Measurements from ENCODE around the gene IL6ST. TPM values are rescaled to one million over a fixed set of nuclear protein-coding genes. Genes with fewer than 3 reads are reported as not detected.

IL6ST gene
- total RNA-seq, 8 experiments from 2014 or later, result 27.6 to 333 (median 68.5) TPM

DNA sequence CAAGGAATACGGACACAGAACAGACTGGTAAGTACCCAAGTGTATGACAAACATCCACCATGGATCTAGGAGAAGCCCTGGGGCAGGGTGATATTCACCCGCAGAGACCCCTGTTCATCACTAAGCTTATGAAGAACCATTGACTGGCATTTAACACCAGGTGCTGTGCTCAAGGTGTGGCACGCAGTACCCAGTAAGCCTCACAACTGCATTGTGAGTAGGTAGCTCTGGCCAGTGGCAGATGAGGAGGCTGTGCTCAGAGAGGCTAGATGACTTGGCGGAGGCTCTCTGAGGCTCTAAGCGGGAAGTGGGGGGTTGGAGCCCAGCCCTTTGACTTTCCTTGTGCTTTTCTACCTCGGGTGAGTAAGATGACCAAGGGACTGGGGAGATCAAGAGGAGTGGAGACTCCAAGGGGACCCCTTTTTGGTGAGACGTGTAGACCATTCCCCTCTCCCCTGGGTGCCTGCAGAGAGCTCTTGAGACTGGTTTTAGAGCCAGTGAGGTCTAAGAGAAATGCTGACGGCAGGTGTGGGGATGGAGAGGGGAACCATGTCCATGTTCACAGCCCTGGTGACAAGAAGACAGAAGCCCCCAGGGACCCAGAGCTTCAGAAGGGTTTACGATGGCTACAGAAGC is 70.8 kb downstream of the IL6ST start:
- 80 to 100% (median 97%) methylated on average over 1 to 5 of the region's 9 CpGs; no CpG with 5 or more reads in 4 of the 10 experiments for WGBS, 10 experiments
- H3K4me3 ChIP-seq, result no peak overlapping the region
- H3K27ac ChIP-seq, result no peak overlapping the region
- no peak for ATAC-seq (replicated peaks in 6 of 8)
- in situ Hi-C loops (cut with MboI; ENCODE audit: low pct_unique_long_range_greater_than_20kb in 2 of 9, low sequenced_read_pairs in 9 of 9, unreplicated experiment in 9 of 9), result loop anchor here in 1 of 9 experiments (25.0 kb wide), 1 partner anchor 212 kb away; the partner anchor contains the start of gene SLC38A9
- no peaks in the 10 kb centered on the region for H3K4me1 ChIP-seq (replicated peaks in 1 of 2)

DNA sequence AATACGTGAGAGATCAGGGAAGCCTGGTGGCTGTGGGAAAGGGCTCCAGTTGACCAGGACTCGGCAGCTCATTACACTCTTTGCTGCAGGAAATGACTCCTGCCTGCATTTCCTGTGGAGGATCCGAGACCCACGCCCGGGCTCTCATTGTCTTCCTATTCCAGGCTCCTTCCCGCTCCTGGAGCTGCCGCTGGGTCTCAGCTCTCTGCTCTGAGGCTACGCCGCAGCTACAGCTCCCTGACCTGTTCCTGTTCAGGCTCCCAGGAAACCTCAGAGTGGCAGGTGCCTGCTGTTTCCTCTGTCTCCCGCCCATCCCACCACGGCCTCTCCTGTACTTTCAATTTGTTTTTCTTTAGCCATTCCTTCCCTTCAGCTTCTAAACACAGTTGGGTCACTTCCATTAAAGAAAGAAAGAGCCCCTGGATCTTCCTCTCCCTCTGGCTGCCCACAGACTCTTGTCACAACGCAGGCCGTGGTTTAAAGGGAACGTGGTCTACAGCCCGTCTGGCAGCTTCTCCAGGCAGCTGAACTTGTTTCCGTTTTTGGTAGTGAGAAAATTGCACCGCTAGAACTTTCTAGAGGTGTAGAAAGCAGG is 71.5 kb downstream of the IL6ST start:
- H3K4me3 ChIP-seq, result no peak overlapping the region
- in situ Hi-C loops (cut with MboI; ENCODE audit: low pct_unique_long_range_greater_than_20kb in 2 of 9, low sequenced_read_pairs in 9 of 9, unreplicated experiment in 9 of 9), result loop anchor here in 1 of 9 experiments (25.0 kb wide), 1 partner anchor 211 kb away; the partner anchor contains the start of gene SLC38A9
- ATAC-seq (replicated peaks in 6 of 8), result peak in 2 of 8 experiments; percentile 71 to 78
- no peak overlapping the region for H3K27ac ChIP-seq
- WGBS, 10 experiments, result 0 to 90% (median 68%) methylated on average over 2 to 13 of the region's 17 CpGs; no CpG with 5 or more reads in 1 of the 10 experiments
- no peaks in the 10 kb centered on the region for H3K4me1 ChIP-seq (replicated peaks in 1 of 2)

DNA sequence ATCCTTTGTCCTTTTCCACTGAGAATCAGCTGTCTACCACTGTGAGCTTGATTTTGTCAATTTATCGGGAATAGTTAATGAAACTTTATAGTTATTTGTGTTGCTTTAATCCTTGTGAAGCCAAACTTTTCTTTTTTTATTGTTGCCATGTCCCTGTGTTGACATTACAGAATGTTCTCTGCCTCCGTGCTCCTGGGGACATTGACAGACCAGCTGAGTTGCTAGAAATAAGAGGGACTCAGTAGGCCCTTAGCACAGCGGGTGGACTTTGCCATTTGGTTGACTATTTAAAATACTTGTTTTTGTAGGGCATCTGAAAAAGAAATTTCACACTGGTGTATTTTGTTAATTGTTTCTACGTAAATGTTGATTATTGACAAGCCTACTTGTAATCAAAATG is 73.1 kb downstream of the IL6ST start:
- ATAC-seq (replicated peaks in 6 of 8), result no peak
- H3K4me3 ChIP-seq, result no peak overlapping the region
- 68 to 100% (median 81%) methylated on average over 1 to 4 of the region's 4 CpGs; no CpG with 5 or more reads in 1 of the 10 experiments for WGBS, 10 experiments
- in situ Hi-C loops (cut with MboI; ENCODE audit: low pct_unique_long_range_greater_than_20kb in 2 of 9, low sequenced_read_pairs in 9 of 9, unreplicated experiment in 9 of 9), result loop anchor here in 1 of 9 experiments (25.0 kb wide), 1 partner anchor 209 kb away; the partner anchor contains the start of gene SLC38A9
- peaks cover 0 to 6% of the 10 kb centered on the region in 2 donors for H3K4me1 ChIP-seq (replicated peaks in 1 of 2)
- no peak overlapping the region for H3K27ac ChIP-seq

DNA sequence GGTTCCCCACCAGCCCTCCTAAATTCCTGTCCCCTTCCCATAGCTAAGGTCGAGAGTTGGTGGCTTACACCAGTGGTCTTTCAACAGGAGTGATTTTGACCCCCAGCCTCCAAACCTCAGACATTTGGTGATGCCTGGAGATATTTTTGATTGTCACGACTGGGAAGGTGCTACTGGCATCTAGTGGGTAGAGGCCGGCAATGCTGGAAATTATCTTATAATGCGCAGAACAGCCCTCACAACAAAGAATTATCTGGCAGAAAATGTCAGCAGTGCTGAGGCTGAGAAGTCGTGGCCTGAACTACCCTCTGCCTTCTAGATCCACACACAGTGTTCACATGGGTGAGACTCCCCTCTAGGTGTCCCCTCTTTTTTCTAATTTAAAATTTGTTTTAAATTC is 74.0 kb downstream of the IL6ST start:
- Histone ChIP-seq H3K4me3 (no peak overlapping the region), H3K27ac (no peak overlapping the region), H3K4me1 (replicated peaks in 1 of 2) (peaks cover 0 to 6% of the 10 kb centered on the region in 2 donors)
- in situ Hi-C loops (cut with MboI; ENCODE audit: low pct_unique_long_range_greater_than_20kb in 2 of 9, low sequenced_read_pairs in 9 of 9, unreplicated experiment in 9 of 9), result loop anchor here in 1 of 9 experiments (25.0 kb wide), 1 partner anchor 208 kb away; the partner anchor contains the start of gene SLC38A9
- 20 to 86% (median 67%) methylated on average over 1 to 4 of the region's 5 CpGs; no CpG with 5 or more reads in 3 of the 10 experiments for WGBS, 10 experiments
- peak in 1 of 8 experiments; percentile 25 for ATAC-seq (replicated peaks in 6 of 8)

DNA sequence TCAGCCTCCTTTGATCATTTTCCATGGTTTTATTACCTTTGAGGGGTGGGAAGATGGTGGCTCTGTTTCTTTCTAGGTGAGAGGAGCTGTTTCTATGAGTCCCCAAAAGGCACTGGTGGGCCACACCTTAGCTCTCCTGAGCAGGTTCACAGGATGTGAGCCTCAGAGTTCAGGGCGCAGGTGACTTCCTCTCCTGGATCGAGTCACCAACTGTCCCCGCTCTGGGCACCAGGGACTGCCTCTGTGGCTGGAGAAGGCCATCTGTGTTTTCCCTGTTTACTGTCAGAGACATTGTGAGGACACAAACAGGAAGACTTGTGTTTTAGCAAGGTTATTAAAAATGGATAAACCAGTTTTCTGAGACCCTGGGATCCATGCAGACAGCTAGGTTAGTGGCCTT is 75.1 kb downstream of the IL6ST start:
- Histone ChIP-seq H3K27ac (no peak overlapping the region), H3K4me3 (no peak overlapping the region), H3K4me1 (replicated peaks in 1 of 2) (peaks cover 2 to 6% of the 10 kb centered on the region in 2 donors)
- 60 to 100% (median 98%) methylated on average over 1 to 3 of the region's 3 CpGs; no CpG with 5 or more reads in 4 of the 10 experiments for WGBS, 10 experiments
- ATAC-seq (replicated peaks in 6 of 8), result no peak
- in situ Hi-C loops (cut with MboI; ENCODE audit: low pct_unique_long_range_greater_than_20kb in 2 of 9, low sequenced_read_pairs in 9 of 9, unreplicated experiment in 9 of 9), result loop anchor here in 1 of 9 experiments (25.0 kb wide), 1 partner anchor 207 kb away; the partner anchor contains the start of gene SLC38A9

DNA sequence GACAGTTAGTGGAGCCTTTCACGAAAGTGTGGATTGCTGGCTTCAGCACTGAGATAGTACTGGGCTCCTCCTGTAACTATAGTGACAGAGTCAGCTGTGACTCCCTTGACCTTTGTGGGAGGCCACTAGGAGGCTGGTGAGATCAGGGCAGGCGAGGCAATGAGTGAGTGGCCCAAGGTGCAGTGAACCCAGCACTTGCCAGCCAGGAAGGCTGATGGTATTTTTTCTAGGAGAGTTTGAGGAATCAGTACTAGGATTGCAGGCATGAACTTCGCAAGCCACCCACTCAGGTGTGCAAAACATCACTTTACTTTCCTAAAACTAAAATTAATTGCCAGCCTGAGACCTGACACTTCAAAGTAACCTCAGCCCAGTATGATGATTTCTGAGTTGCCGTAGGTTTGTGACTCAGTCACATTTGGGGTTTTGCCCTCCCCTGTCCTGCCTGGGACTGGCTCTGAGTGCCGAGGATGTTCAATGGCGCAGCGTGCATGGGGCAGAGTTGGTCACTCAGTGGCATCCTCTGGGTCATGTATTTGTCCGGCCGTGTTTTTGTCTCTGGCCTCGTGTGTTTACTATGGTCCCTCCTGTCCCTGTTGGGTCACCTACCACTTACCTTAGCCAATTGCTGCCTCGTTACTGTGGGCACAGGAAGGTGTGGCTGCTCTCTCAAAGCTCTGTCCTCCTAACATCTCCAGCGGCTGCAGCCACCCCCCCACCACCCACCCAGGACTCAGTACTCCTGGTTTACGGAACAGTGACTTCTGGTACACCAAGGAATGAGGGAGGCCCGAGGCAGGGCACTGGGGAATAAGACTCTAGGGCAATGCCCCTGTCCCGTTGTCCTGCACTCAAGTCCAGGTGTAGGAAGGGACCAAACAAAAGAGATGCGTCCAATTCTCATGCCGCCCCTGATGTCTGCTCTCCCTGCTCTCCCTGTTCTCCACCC is 76.4 kb downstream of the IL6ST start:
- no peak overlapping the region for H3K4me3 ChIP-seq
- in situ Hi-C loops (cut with MboI; ENCODE audit: low pct_unique_long_range_greater_than_20kb in 2 of 9, low sequenced_read_pairs in 9 of 9, unreplicated experiment in 9 of 9), result loop anchor here in 1 of 9 experiments (25.0 kb wide), 1 partner anchor 206 kb away; the partner anchor contains the start of gene SLC38A9
- H3K27ac ChIP-seq, result no peak overlapping the region
- 73 to 100% (median 86%) methylated on average over 1 to 7 of the region's 17 CpGs; no CpG with 5 or more reads in 2 of the 10 experiments for WGBS, 10 experiments
- ATAC-seq (replicated peaks in 6 of 8), result peak in 4 of 8 experiments; percentile 13 to 61 (median 32)
- peaks cover 2 to 6% of the 10 kb centered on the region in 2 donors for H3K4me1 ChIP-seq (replicated peaks in 1 of 2)

DNA sequence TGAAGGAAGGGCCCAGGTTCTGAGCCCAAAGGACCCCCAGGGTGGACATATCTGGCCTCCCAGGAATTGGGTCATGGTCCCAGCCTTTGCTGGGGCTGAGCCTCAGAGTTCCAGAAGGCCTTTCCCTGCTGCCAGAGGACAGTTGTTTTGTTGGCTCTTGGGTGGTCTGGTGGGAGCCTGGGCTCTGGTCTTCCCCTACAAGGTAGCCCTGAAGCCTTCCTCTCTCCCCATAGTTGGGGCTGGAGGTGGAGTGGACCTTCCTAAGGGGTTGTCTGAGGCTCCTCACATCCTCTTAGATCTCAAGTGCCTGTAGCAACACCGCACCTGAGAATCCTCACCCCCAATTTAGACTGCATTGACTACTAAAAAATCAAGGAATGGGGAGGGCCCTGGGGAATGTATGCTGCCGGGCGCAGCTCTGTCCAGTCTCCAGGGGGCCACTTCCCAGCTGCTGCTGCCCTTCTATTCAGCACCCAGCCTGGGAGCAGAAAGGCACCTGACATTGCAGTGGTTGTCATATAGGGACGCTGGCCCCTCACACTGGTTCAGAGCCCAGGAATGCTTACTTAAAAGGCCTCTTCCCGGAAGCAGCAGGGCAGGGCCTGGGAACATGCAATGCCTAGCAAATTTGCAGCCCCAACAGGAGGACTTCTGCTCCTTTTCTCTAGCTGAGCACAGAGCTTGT is 77.2 kb downstream of the IL6ST start:
- peak in 3 of 8 experiments; percentile 2 to 63 (median 4) for ATAC-seq (replicated peaks in 6 of 8)
- in situ Hi-C loops (cut with MboI; ENCODE audit: low pct_unique_long_range_greater_than_20kb in 2 of 9, low sequenced_read_pairs in 9 of 9, unreplicated experiment in 9 of 9), result loop anchor here in 1 of 9 experiments (25.0 kb wide), 1 partner anchor 205 kb away; the partner anchor contains the start of gene SLC38A9
- WGBS, 10 experiments, result 60 to 100% (median 95%) methylated on average over 1 to 4 of the region's 5 CpGs; no CpG with 5 or more reads in 4 of the 10 experiments
- Histone ChIP-seq H3K4me3 (no peak overlapping the region), H3K4me1 (replicated peaks in 1 of 2) (peaks cover 2 to 6% of the 10 kb centered on the region in 2 donors), H3K27ac (no peak overlapping the region)

DNA sequence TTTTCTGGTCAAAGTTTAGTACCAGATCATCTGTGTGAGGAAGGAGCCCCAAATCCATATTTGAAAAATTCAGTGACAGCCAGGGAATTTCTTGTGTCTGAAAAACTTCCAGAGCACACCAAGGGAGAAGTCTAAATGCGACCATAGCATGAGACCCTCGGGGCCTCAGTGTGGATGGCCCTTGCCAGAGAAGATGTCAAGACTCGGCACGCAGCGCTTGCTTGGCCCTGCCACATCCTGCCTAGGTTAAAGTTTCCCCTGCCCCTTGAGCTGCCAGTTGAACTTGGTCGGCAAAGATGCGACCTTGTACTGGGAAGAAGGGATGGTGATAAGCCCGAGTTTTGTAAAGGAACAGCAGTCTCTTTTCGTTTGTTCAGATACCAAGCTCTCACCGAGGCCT is 77.8 kb downstream of the IL6ST start:
- in situ Hi-C loops (cut with MboI; ENCODE audit: low pct_unique_long_range_greater_than_20kb in 2 of 9, low sequenced_read_pairs in 9 of 9, unreplicated experiment in 9 of 9), result loop anchor here in 1 of 9 experiments (25.0 kb wide), 1 partner anchor 205 kb away; the partner anchor contains the start of gene SLC38A9
- no peak overlapping the region for H3K27ac ChIP-seq
- ATAC-seq (replicated peaks in 6 of 8), result no peak
- peaks cover 2 to 6% of the 10 kb centered on the region in 2 donors for H3K4me1 ChIP-seq (replicated peaks in 1 of 2)
- 50 to 100% (median 84%) methylated on average over 1 to 9 of the region's 10 CpGs; no CpG with 5 or more reads in 3 of the 10 experiments for WGBS, 10 experiments
- no peak overlapping the region for H3K4me3 ChIP-seq

DNA sequence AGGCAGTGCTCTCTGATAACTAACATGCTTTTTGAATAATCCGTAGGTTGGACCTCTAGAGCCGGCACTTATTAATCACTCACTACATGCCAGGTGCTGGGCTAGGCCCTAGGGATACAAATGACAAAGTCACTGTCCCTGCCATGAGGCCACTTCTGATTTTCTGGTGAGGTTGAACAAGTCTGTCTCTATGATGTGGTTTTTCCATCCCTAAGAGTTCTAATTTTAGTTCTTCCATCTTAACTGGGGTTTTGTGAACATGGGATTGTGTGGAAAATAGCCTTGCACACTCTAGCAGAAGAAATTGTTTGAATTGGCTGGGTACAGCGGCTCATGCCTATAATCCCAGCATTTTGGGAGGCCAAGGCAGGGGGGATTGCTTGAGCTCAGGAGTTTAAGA is 79.0 kb downstream of the IL6ST start:
- Histone ChIP-seq H3K4me3 (no peak overlapping the region), H3K4me1 (replicated peaks in 1 of 2) (peaks cover 2 to 6% of the 10 kb centered on the region in 2 donors), H3K27ac (no peak overlapping the region)
- in situ Hi-C loops (cut with MboI; ENCODE audit: low pct_unique_long_range_greater_than_20kb in 2 of 9, low sequenced_read_pairs in 9 of 9, unreplicated experiment in 9 of 9), result loop anchor here in 1 of 9 experiments (25.0 kb wide), 1 partner anchor 203 kb away; the partner anchor contains the start of gene SLC38A9
- no peak for ATAC-seq (replicated peaks in 6 of 8)
- 60 to 100% (median 85%) methylated on average over 1 to 3 of the region's 3 CpGs; no CpG with 5 or more reads in 2 of the 10 experiments for WGBS, 10 experiments

DNA sequence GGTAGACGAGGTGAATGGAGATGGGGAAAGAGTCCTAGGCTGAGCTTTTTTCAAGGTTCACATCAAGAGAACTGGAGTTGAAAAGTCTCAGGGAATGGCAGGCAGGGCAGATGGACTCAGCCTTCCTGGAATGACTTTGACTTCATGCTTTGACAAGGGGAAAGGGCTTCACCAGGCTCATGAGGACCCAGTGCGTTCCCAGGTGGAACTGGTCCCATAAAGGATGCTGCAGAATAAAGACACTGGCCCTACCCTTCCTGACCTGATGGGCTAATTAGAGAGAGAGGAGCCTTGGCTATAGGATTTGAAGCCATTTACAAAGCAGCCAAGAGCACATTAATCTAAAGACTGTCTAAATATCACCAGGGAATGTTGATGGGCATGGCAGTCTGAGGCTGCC is 79.8 kb downstream of the IL6ST start:
- no peak overlapping the region for H3K27ac ChIP-seq
- no peak overlapping the region for H3K4me3 ChIP-seq
- WGBS, 10 experiments, result 80 to 100% (median 100%) methylated on average over 1 to 2 of the region's 2 CpGs; no CpG with 5 or more reads in 2 of the 10 experiments
- H3K4me1 ChIP-seq (replicated peaks in 1 of 2), result peaks cover 2 to 6% of the 10 kb centered on the region in 2 donors
- in situ Hi-C loops (cut with MboI; ENCODE audit: low pct_unique_long_range_greater_than_20kb in 2 of 9, low sequenced_read_pairs in 9 of 9, unreplicated experiment in 9 of 9), result loop anchor here in 1 of 9 experiments (25.0 kb wide), 1 partner anchor 203 kb away; the partner anchor contains the start of gene SLC38A9
- ATAC-seq (replicated peaks in 6 of 8), result peak in 1 of 8 experiments; percentile 21

DNA sequence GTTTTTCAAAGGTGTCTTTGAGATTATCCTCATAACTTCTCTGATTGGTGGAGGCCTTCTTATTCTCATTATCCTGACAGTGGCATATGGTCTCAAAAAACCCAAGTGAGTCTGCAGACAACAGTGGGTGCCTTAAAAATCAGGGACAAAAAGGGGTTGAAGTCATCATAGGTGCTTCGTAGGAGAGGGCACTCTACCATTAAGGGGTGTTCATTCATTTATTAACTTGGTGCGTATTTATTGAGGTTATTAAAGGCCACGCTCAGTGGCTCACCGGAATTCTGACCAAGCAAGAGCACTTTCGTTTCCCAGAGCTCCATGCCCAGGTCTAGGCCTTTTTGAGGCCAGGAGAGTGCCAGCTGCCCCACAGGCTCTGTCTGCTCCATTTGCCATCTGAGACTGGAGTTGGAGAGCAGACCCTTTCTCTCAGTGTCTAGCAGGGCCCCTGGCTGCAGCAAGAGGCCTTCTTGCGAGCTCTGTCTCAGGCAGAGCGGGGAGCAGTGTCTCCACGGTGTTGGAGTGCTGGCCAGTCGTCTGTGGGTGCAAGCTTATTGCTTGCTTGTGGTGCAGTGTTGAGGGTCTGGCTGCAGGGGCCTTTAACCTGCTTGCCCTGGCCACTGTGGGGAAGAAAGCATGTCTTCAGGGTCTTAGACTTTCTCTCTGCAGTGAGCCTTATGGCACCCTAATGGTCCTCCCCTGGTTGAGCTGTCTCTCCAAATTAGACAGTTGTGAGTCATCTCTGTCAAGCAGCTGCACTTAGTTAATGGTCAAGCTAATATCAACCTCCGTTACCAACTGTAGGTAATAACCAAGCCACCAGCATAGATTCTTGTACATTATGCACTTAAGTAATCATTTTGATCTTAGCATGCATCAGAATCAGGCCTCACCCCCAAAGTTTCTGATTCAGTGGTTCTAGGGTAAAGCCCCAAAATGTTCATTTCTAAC is 81.0 kb downstream of the IL6ST start:
- in situ Hi-C loops (cut with MboI; ENCODE audit: low pct_unique_long_range_greater_than_20kb in 2 of 9, low sequenced_read_pairs in 9 of 9, unreplicated experiment in 9 of 9), result loop anchor here in 1 of 9 experiments (25.0 kb wide), 1 partner anchor 201 kb away; the partner anchor contains the start of gene SLC38A9
- H3K4me3 ChIP-seq, result no peak overlapping the region
- WGBS, 10 experiments, result 80 to 100% (median 87%) methylated on average over 1 to 9 of the region's 10 CpGs; no CpG with 5 or more reads in 1 of the 10 experiments
- no peak overlapping the region for H3K27ac ChIP-seq
- ATAC-seq (replicated peaks in 6 of 8), result no peak
- H3K4me1 ChIP-seq (replicated peaks in 1 of 2), result peaks cover 2 to 6% of the 10 kb centered on the region in 2 donors

All from motor neuron (in vitro differentiated cells).